ENCODE data around the gene SYNDIG1L. TPM values are rescaled to one million over a fixed set of nuclear protein-coding genes. Genes with fewer than 3 reads are reported as not detected.

The SYNDIG1L gene
- total RNA-seq, 4 donors from 2014 or later, result 0.21 to 0.91 (median 0.32) TPM; not detected in 1

- Histone ChIP-seq H3K27me3 (peaks cover 15% of the 10 kb centered on the region), H3K27ac (no peak overlapping the region)
- TF ChIP-seq CTCF (IDR thresholded peaks at IDR 0.05), result no peak
- no peak for TF ChIP-seq EP300 (IDR thresholded peaks at IDR 0.05)
- no peak for TF ChIP-seq POLR2A (IDR thresholded peaks at IDR 0.05)
- TF ChIP-seq POLR2AphosphoS5 (IDR thresholded peaks at IDR 0.05), result no peak
These were observed 11.5 kb downstream of the SYNDIG1L start for GRCh38 chr14:74414403-74415114.

GRCh38 chr14:74413627-74414026 lies 12.4 kb downstream of the SYNDIG1L start:
- Histone ChIP-seq H3K9me3 (no peaks in the 10 kb centered on the region), H3K27me3 (peaks cover 15% of the 10 kb centered on the region), H3K4me3 (no peak overlapping the region), H3K36me3 (no peaks in the 10 kb centered on the region), H3K27ac (no peak overlapping the region), H3K4me1 (no peaks in the 10 kb centered on the region)
- DNase-seq (ENCODE audit: low spot score in 2 of 2), result no peak
- 80% methylated on average over 4 of the region's 4 CpGs for WGBS
- TF ChIP-seq POLR2AphosphoS5 (IDR thresholded peaks at IDR 0.05) (no peak), POLR2A (IDR thresholded peaks at IDR 0.05) (no peak), EP300 (IDR thresholded peaks at IDR 0.05) (no peak), CTCF (IDR thresholded peaks at IDR 0.05) (no peak)

More at GRCh38 chr14:74414403-74415114, 11.5 kb downstream of the SYNDIG1L start:
- H3K4me1 ChIP-seq, result no peaks in the 10 kb centered on the region
- no peak for DNase-seq (ENCODE audit: low spot score in 2 of 2)
- H3K36me3 ChIP-seq, result no peaks in the 10 kb centered on the region
- 61% methylated on average over 7 of the region's 7 CpGs for WGBS
- no peak overlapping the region for H3K4me3 ChIP-seq
- no peaks in the 10 kb centered on the region for H3K9me3 ChIP-seq

- H3K36me3 ChIP-seq, result no peaks in the 10 kb centered on the region
- peaks cover 15% of the 10 kb centered on the region for H3K27me3 ChIP-seq
- no peak overlapping the region for H3K4me3 ChIP-seq
- no peaks in the 10 kb centered on the region for H3K9me3 ChIP-seq
- TF ChIP-seq EP300 (IDR thresholded peaks at IDR 0.05) (no peak), CTCF (IDR thresholded peaks at IDR 0.05) (no peak), POLR2AphosphoS5 (IDR thresholded peaks at IDR 0.05) (no peak), POLR2A (IDR thresholded peaks at IDR 0.05) (no peak)
- no peaks in the 10 kb centered on the region for H3K4me1 ChIP-seq
- 100% methylated on average over 2 of the region's 2 CpGs for WGBS
- no peak for DNase-seq (ENCODE audit: low spot score in 2 of 2)
- H3K27ac ChIP-seq, result no peak overlapping the region
These were observed 13.3 kb downstream of the SYNDIG1L start for GRCh38 chr14:74412753-74413152.

GRCh38 chr14:74411671-74412070 lies 14.3 kb downstream of the SYNDIG1L start:
- no peaks in the 10 kb centered on the region for H3K4me1 ChIP-seq
- H3K4me3 ChIP-seq, result no peak overlapping the region
- peaks cover 15% of the 10 kb centered on the region for H3K27me3 ChIP-seq
- WGBS, result 73% methylated on average over 5 of the region's 7 CpGs
- no peak overlapping the region for H3K27ac ChIP-seq
- no peaks in the 10 kb centered on the region for H3K9me3 ChIP-seq
- TF ChIP-seq POLR2AphosphoS5 (IDR thresholded peaks at IDR 0.05) (no peak), EP300 (IDR thresholded peaks at IDR 0.05) (no peak), CTCF (IDR thresholded peaks at IDR 0.05) (no peak), POLR2A (IDR thresholded peaks at IDR 0.05) (no peak)
- no peaks in the 10 kb centered on the region for H3K36me3 ChIP-seq
- no peak for DNase-seq (ENCODE audit: low spot score in 2 of 2)

GRCh38 chr14:74409441-74409840 lies 16.6 kb downstream of the SYNDIG1L start:
- TF ChIP-seq POLR2AphosphoS5 (IDR thresholded peaks at IDR 0.05) (no peak), POLR2A (IDR thresholded peaks at IDR 0.05) (no peak), EP300 (IDR thresholded peaks at IDR 0.05) (no peak), CTCF (IDR thresholded peaks at IDR 0.05) (no peak)
- 80% methylated on average over 1 of the region's 6 CpGs for WGBS
- H3K4me3 ChIP-seq, result no peak overlapping the region
- no peak for DNase-seq (ENCODE audit: low spot score in 2 of 2)
- H3K4me1 ChIP-seq, result no peaks in the 10 kb centered on the region
- no peaks in the 10 kb centered on the region for H3K9me3 ChIP-seq
- no peaks in the 10 kb centered on the region for H3K36me3 ChIP-seq
- no peak overlapping the region for H3K27ac ChIP-seq
- peaks cover 21% of the 10 kb centered on the region for H3K27me3 ChIP-seq

All from suprapubic skin (tissue), 4 donors.